CD8-positive, alpha-beta memory T cell (primary cell): ENCODE data around the gene TIPIN. TPM values are rescaled to one million over a fixed set of nuclear protein-coding genes. Genes with fewer than 3 reads are reported as not detected.
"Not testable (repeated sequence)": the region's sequence is repeated elsewhere in the genome, so short reads cannot be mapped to it uniquely, and the experiment has no call there.

ENCODE experiments used
- CTCF ChIA-PET: fragments of 350-600 bp; sonication (Branson Sonifier 250); formaldehyde crosslinking; loops from one replicate; lab custom pipeline; 2021; ENCODE audit warnings: antibody characterized with exemption; lab: Charles Lee
- POLR2A ChIA-PET: fragments of 350-600 bp; sonication (Branson Sonifier 250); formaldehyde crosslinking; loops from one replicate; lab custom pipeline; 2021; ENCODE audit warnings: antibody characterized with exemption; lab: Charles Lee
- DNase-seq, 5 donors: peaks; one replicate each; pipeline versions ENCODE4 v3.0.0 to v3.0.0-alpha.2; 2020 to 2022; ENCODE audit warnings: mixed read lengths in 1 of 5
- H3K27ac ChIP-seq: one replicate; pipeline ENCODE4 v1.7.0; 2013; ENCODE audit warnings: low read depth, mild to moderate bottlenecking, low read length, moderate library complexity
- H3K27me3 ChIP-seq: 2 replicates; pipeline ENCODE4 v1.7.0; 2013; ENCODE audit warnings: low read length, mild to moderate bottlenecking; ENCODE audit not compliant: insufficient read depth, poor library complexity, severe bottlenecking
- H3K36me3 ChIP-seq: 2 replicates; pipeline ENCODE4 v1.7.0; 2013; ENCODE audit warnings: mild to moderate bottlenecking, low read length, moderate library complexity; ENCODE audit not compliant: insufficient read depth
- H3K4me1 ChIP-seq: 2 replicates; pipeline ENCODE4 v1.7.0; 2013; ENCODE audit warnings: mild to moderate bottlenecking, low read length, moderate library complexity; ENCODE audit not compliant: insufficient read depth
- H3K4me3 ChIP-seq: 2 replicates; pipeline ENCODE4 v1.7.0; 2013; ENCODE audit warnings: mild to moderate bottlenecking, low read length
- H3K9me3 ChIP-seq: 2 replicates; pipeline ENCODE4 v1.7.0; 2013; ENCODE audit warnings: mild to moderate bottlenecking, low read length
- H3K27ac Mint-ChIP-seq, 8 donors: one replicate each; pipeline ENCODE4 v1.8.0; 2020 to 2021; ENCODE audit warnings: mixed read lengths in 8 of 8, mild to moderate bottlenecking in 6 of 8, inconsistent platforms in 3 of 8, moderate library complexity in 3 of 8
- H3K27me3 Mint-ChIP-seq, 2 donors: one replicate each; pipeline ENCODE4 v1.8.0; 2020 to 2021; ENCODE audit warnings: mixed read lengths in 2 of 2, mild to moderate bottlenecking in 1 of 2, moderate library complexity in 1 of 2
- H3K36me3 Mint-ChIP-seq, 3 donors: one replicate each; pipeline ENCODE4 v1.8.0; 2020 to 2021; ENCODE audit warnings: mixed read lengths in 3 of 3, inconsistent platforms in 1 of 3, mild to moderate bottlenecking in 1 of 3
- H3K4me1 Mint-ChIP-seq, 3 donors: one replicate each; pipeline ENCODE4 v1.8.0; 2020 to 2021; ENCODE audit warnings: mixed read lengths in 3 of 3, inconsistent platforms in 1 of 3, mild to moderate bottlenecking in 1 of 3
- H3K4me3 Mint-ChIP-seq, 7 donors: one replicate each; pipeline ENCODE4 v1.8.0; 2020 to 2021; ENCODE audit warnings: mixed read lengths in 7 of 7, mild to moderate bottlenecking in 6 of 7, moderate library complexity in 4 of 7, inconsistent platforms in 2 of 7
- H3K9me3 Mint-ChIP-seq, 5 donors: one replicate each; pipeline ENCODE4 v1.8.0; 2020 to 2022; ENCODE audit warnings: mixed read lengths in 5 of 5, mild to moderate bottlenecking in 3 of 5, moderate library complexity in 2 of 5, inconsistent platforms in 1 of 5
- polyA plus RNA-seq: library from polyadenylated mRNA; unstranded; fragments of 300-500 nt; fragmentation: Illumina TruSeq; gene quantifications from one replicate; pipeline ENCODE4 v1.2.3, GENCODE V29; 2021
- total RNA-seq, 2 experiments: library from RNA; stranded (reverse); gene quantifications; one replicate each; pipeline ENCODE4 v1.2.3, GENCODE V29; 2021

The TIPIN gene
- total and polyA plus RNA-seq, 3 experiments from 2014 or later: 9.1 to 63.7 (median 58.9) TPM

DNA sequence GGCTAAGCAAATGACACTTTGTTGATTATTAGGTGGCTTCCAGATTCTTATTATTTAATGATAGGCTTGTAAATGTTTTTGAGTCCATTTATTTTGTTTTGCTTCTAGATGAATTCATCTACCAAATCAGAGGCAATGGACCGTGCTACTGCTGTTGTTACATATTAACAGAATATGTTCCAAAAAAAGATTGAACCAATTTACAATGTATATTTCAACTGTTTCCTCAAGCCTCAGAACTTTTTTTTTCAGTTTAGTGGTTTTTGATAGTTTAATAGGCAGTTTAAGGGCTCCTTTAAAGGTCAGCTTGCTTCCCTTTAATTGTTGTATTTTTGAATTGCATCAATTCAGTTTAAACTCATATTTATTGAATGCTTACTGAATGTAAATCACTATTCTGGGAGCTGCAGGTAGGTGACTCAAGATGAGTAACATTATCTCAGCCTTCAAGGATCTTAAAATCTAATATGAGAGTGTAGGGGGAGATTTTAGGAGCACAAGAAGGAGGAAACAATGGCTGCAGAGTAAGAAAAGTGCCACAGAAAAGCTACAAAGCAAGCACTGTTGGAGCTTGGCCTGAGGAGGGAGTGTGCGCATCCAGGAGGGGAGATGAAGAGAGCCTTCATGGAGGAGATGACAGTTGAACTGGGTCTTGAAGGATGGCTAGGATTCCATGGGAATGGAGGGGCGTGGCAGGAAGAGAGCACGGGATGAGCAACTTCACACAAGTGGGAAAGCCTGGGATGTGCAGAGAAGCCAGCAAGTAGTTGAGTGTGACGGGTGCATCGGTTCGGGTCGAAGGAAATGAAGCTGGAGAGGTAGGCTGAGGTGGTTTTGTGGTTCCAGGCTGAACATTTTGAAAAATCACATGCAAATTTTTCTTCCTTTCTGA, 44.9 kb upstream of the TIPIN start:
- Mint-ChIP-seq H3K4me1 (peaks cover 57 to 80% (median 66%) of the 10 kb centered on the region in 3 donors), H3K9me3 (no peaks in the 10 kb centered on the region), H3K4me3 (peak overlapping the region in 6 of 7 donors; percentile 41 to 81 (median 76)), H3K36me3 (peaks cover 0 to 30% (median 4%) of the 10 kb centered on the region in 3 donors), H3K27me3 (no peaks in the 10 kb centered on the region), H3K27ac (peak overlapping the region in 6 of 8 donors; percentile 2 to 94 (median 72))
- no peaks in the 10 kb centered on the region for H3K27me3 ChIP-seq
- no peak overlapping the region for H3K27ac ChIP-seq
- no peaks in the 10 kb centered on the region for H3K9me3 ChIP-seq
- peak in 1 of 5 donors; percentile 23 for DNase-seq
- H3K4me1 ChIP-seq: peaks cover 60% of the 10 kb centered on the region
- no peaks in the 10 kb centered on the region for H3K36me3 ChIP-seq
- ChIA-PET CTCF (interaction anchor here (0.6 to 1.2 kb wide), 3 partner anchors 12 to 97 kb away, joined by 3 to 4 read pairs (median 3); partner anchors contain the start of gene MAP2K1), POLR2A (no interaction called here)
- H3K4me3 ChIP-seq: peak overlapping the region; percentile 26

DNA sequence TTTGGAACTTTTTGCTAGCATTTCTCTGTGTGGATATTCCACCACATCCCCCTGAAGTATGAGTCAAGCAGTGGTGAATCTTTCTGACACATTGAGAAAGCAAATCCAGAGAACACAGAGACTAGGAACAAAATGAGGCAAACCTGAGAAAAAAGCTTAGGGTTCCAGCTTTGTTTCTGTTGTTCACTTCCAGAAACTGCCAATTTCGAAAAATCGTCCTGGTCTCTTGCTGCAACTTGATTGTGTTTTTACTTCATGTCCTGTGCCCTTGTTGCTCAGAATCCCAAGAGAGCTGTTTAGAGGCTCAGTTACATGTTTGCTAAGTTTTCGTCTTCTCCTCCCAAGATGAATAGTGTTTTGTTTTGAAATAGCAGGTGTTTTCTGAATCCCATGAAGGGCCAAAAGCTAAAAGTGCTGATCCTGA, 43.9 kb upstream of the TIPIN start:
- no peak overlapping the region for H3K4me3 Mint-ChIP-seq
- no peaks in the 10 kb centered on the region for H3K27me3 Mint-ChIP-seq
- Histone ChIP-seq H3K27me3 (no peaks in the 10 kb centered on the region), H3K4me3 (no peak overlapping the region), H3K4me1 (peaks cover 60% of the 10 kb centered on the region), H3K27ac (no peak overlapping the region), H3K9me3 (no peaks in the 10 kb centered on the region), H3K36me3 (no peaks in the 10 kb centered on the region)
- H3K36me3 Mint-ChIP-seq: peaks cover 0 to 32% (median 3%) of the 10 kb centered on the region in 3 donors
- no peaks in the 10 kb centered on the region for H3K9me3 Mint-ChIP-seq
- H3K27ac Mint-ChIP-seq: peak overlapping the region in 2 of 8 donors; percentile 13 to 45
- POLR2A ChIA-PET: no interaction called here
- CTCF ChIA-PET: interaction anchor here (0.6 to 1.2 kb wide), 2 partner anchors 14 to 98 kb away, joined by 3 to 4 read pairs; partner anchors contain the start of gene MAP2K1
- peaks cover 53 to 77% (median 65%) of the 10 kb centered on the region in 3 donors for H3K4me1 Mint-ChIP-seq
- no peak for DNase-seq

DNA sequence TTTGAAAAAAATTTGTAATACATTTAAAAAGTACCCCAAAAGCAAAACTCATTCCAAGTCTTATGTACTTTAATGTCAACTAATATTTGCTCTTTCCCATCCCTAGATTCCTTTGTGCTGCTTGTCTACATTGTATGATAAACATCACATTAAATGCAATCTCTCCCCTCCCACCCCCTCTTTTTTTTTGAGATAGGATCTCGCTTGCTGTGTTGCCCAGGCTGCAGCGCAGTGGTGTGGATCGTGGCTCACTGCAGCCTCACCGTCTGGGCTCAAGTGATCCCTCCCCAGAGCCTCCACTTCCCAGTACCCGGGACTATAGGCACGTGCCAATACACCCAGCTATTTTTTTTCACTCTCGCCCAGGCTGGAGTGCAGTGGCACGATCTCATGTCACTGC, 42.8 kb upstream of the TIPIN start:
- H3K4me1 Mint-ChIP-seq: peaks cover 55 to 80% (median 69%) of the 10 kb centered on the region in 3 donors
- no peak for DNase-seq
- peaks cover 60% of the 10 kb centered on the region for H3K4me1 ChIP-seq
- H3K27me3 ChIP-seq: no peaks in the 10 kb centered on the region
- no peaks in the 10 kb centered on the region for H3K9me3 Mint-ChIP-seq
- H3K36me3 ChIP-seq: no peaks in the 10 kb centered on the region
- no peak overlapping the region for H3K27ac ChIP-seq
- H3K27me3 Mint-ChIP-seq: no peaks in the 10 kb centered on the region
- peaks cover 0 to 32% (median 2%) of the 10 kb centered on the region in 3 donors for H3K36me3 Mint-ChIP-seq
- no peak overlapping the region for H3K4me3 ChIP-seq
- CTCF ChIA-PET: no interaction called here
- H3K27ac Mint-ChIP-seq: peak overlapping the region in 3 of 8 donors; percentile 43 to 64 (median 56)
- no peak overlapping the region for H3K4me3 Mint-ChIP-seq
- POLR2A ChIA-PET: interaction anchor here (0.5 kb wide), 1 partner anchor 43 kb away, joined by 3 read pairs; the partner anchor contains the start of gene TIPIN
- H3K9me3 ChIP-seq: no peaks in the 10 kb centered on the region

DNA sequence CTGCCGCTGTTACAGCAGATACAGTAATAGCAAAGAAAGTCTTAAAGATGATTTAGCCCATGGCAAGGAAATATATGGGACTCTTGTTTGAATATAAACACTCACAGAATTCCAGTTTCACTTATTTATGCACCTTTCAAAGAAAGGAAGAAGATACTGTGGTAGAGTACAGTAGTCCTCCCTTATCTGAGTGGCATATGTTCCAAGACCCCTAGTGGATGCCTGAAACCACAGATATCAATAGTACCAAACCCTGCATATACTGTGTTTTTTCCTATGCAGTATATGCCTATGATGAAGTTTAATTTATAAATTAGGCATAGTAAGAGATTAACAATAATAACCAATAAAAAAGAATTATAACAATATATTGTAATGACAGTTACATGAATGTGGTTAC, 38.4 kb upstream of the TIPIN start:
- ChIA-PET CTCF (no interaction called here), POLR2A (interaction anchor here (1.2 kb wide), 1 partner anchor 8 kb away, joined by 5 read pairs; the partner anchor contains the start of gene MAP2K1)
- Mint-ChIP-seq H3K36me3 (peaks cover 0 to 28% (median 0%) of the 10 kb centered on the region in 3 donors), H3K4me1 (peaks cover 53 to 79% (median 68%) of the 10 kb centered on the region in 3 donors), H3K9me3 (no peaks in the 10 kb centered on the region), H3K27ac (peak overlapping the region in 7 of 8 donors; percentile 5 to 92 (median 46)), H3K4me3 (peak overlapping the region in 1 of 7 donors; percentile 30), H3K27me3 (no peaks in the 10 kb centered on the region)
- no peaks in the 10 kb centered on the region for H3K27me3 ChIP-seq
- H3K4me3 ChIP-seq: no peak overlapping the region
- no peak overlapping the region for H3K27ac ChIP-seq
- no peaks in the 10 kb centered on the region for H3K9me3 ChIP-seq
- H3K36me3 ChIP-seq: no peaks in the 10 kb centered on the region
- DNase-seq: no peak
- peaks cover 62% of the 10 kb centered on the region for H3K4me1 ChIP-seq

DNA sequence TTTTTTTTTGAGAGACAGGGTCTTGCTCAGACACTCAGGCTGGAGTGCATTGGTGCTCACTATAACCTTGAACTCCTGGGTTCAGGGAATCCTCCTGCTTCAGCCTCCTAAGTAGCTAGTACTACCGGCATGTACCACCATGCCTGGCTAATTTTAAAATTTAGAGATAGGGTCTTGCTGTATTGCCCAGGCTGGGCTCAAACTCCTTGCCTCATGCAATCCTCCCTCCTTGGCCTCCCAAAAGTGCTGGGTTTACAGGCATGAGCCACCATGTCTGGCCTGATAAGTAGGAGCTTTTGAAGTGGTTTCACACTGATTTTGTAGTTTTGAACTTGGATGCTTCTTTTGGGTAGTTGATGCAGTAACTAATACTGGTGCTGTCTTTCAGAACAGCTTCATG, 38.0 kb upstream of the TIPIN start:
- no peak for DNase-seq
- Mint-ChIP-seq H3K27me3 (no peaks in the 10 kb centered on the region), H3K27ac (peak overlapping the region in 7 of 8 donors; percentile 16 to 92 (median 46)), H3K4me3 (peak overlapping the region in 3 of 7 donors; percentile 30 to 34 (median 30)), H3K4me1 (peaks cover 56 to 84% (median 72%) of the 10 kb centered on the region in 3 donors), H3K36me3 (peaks cover 0 to 28% (median 0%) of the 10 kb centered on the region in 3 donors), H3K9me3 (no peaks in the 10 kb centered on the region)
- CTCF ChIA-PET: no interaction called here
- peaks cover 66% of the 10 kb centered on the region for H3K4me1 ChIP-seq
- H3K27ac ChIP-seq: no peak overlapping the region
- H3K4me3 ChIP-seq: no peak overlapping the region
- H3K9me3 ChIP-seq: no peaks in the 10 kb centered on the region
- no peaks in the 10 kb centered on the region for H3K36me3 ChIP-seq
- POLR2A ChIA-PET: interaction anchor here (1.2 kb wide), 1 partner anchor 8 kb away, joined by 5 read pairs; the partner anchor contains the start of gene MAP2K1
- H3K27me3 ChIP-seq: no peaks in the 10 kb centered on the region

DNA sequence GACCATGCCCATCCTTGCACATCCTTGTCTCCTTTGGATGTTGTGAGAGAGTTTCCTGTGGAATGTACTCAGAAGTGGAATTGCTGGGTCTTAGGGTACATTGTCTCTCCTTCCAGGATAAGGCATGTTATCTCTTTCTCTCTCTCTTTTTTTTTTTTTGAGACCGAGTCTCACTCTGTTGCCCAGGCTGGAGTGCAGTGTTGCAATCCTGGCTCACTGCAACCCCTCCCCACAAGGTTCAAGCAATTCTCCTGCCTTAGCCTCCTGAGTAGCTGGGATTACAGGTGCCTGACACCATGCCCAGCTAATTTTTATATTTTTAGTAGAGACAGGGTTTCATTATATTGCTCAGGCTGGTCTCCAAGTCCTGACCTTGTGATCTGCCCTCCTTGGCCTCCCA, 36.6 kb upstream of the TIPIN start:
- Mint-ChIP-seq H3K36me3 (peaks cover 0 to 19% (median 0%) of the 10 kb centered on the region in 3 donors), H3K4me1 (peaks cover 69 to 86% (median 84%) of the 10 kb centered on the region in 3 donors), H3K27ac (peak overlapping the region in 7 of 8 donors; percentile 66 to 93 (median 75))
- H3K27me3 ChIP-seq, H3K9me3 ChIP-seq, H3K4me3 Mint-ChIP-seq, H3K4me3 ChIP-seq, H3K9me3 Mint-ChIP-seq, POLR2A ChIA-PET, H3K36me3 ChIP-seq, H3K27me3 Mint-ChIP-seq, CTCF ChIA-PET, H3K27ac ChIP-seq, DNase-seq: not testable (repeated sequence)
- peaks cover 81% of the 10 kb centered on the region for H3K4me1 ChIP-seq

DNA sequence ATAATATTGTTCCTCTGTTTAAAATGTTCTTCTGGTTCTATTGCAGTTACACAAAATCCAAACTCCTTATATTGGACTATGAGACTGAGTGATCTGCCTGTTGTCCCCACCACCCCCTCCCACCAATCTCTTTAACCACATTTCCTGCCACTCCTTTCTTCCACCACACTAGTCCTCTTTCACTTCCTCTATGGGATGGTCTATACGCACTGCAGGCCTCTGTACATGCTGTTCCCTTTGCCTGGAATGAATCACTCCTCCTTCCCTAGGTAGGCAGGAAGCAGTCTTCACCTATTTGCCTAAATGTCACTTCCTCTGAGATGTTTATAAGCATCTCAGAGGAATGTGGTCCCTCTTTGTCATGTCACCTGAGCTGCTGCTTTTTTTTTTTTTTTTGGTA, 34.2 kb upstream of the TIPIN start:
- Mint-ChIP-seq H3K27me3 (no peaks in the 10 kb centered on the region), H3K27ac (peak overlapping the region; percentile 66 to 93 (median 89)), H3K4me1 (peaks cover 74 to 89% (median 88%) of the 10 kb centered on the region in 3 donors), H3K9me3 (no peaks in the 10 kb centered on the region), H3K36me3 (peaks cover 0 to 22% (median 0%) of the 10 kb centered on the region in 3 donors), H3K4me3 (peak overlapping the region; percentile 71 to 94 (median 87))
- Histone ChIP-seq H3K9me3 (no peaks in the 10 kb centered on the region), H3K36me3 (no peaks in the 10 kb centered on the region), H3K27ac (no peak overlapping the region), H3K4me3 (peak overlapping the region; percentile 3), H3K27me3 (no peaks in the 10 kb centered on the region), H3K4me1 (peaks cover 84% of the 10 kb centered on the region)
- DNase-seq: peak in 3 of 5 donors; percentile 29 to 48 (median 39)
- CTCF ChIA-PET: interaction anchor here (0.9 to 7.8 kb wide), 2 partner anchors 13 to 108 kb away, joined by 3 to 95 read pairs; partner anchors contain the start of gene SNAPC5
- POLR2A ChIA-PET: interaction anchor here (0.6 kb wide), 2 partner anchors 13 to 113 kb away, joined by 3 to 4 read pairs; no protein-coding TSS in a partner anchor
